COLO668 (cell line): ENCODE data around the gene HECTD4.
"Not testable (repeated sequence)": the region's sequence is repeated elsewhere in the genome, so short reads cannot be mapped to it uniquely, and the experiment has no call there.

Experiments
- DNase-seq: peaks from one replicate; lab custom pipeline; 2025; ENCODE audit not compliant: unreplicated experiment; lab: John Stamatoyannopoulos, UW

Gene HECTD4

DNA sequence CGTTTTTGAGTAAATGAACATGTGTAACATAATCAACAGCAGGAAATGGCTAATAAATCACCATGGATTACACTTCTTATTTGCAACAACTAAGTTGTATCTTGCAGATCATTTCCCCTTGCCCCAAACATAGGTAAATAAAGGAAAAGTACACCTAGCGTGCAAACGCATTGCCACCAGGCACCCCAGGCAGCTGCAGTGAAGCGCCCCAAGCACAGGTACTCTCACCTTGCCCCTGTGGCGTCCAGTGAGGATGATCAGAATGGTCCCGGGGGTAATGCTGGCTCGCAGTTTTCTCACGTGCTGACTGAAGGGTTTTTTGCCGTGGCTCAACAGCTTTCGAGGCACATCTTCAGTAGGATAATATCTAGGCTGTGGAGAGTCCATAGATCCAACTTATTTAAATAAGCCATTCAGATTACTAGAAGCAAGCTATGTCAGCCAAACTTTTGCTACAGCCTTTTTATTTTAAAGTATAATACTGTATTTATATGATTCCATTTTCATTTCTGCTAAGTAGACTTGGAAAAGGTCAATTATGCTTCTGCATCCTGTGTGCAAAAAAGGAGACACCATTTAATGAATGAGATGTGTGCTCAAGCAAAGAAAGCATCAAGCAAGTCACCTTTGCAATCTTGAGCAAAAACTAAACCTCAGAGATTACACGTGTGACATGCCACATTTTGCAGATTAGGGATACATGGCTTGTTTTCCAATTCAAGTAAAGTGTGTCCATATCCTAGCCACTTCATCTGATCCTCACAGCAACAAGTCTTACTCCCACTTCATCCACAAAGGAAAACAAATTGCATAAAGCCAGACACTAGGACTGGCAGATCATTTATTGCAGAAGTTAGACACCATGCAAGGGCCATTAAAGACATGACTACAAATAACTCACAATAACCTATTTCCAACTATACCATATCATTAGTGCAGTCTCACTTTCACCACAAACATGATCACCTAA, 24.6 kb upstream of the HECTD4 start:
- no peak for DNase-seq

DNA sequence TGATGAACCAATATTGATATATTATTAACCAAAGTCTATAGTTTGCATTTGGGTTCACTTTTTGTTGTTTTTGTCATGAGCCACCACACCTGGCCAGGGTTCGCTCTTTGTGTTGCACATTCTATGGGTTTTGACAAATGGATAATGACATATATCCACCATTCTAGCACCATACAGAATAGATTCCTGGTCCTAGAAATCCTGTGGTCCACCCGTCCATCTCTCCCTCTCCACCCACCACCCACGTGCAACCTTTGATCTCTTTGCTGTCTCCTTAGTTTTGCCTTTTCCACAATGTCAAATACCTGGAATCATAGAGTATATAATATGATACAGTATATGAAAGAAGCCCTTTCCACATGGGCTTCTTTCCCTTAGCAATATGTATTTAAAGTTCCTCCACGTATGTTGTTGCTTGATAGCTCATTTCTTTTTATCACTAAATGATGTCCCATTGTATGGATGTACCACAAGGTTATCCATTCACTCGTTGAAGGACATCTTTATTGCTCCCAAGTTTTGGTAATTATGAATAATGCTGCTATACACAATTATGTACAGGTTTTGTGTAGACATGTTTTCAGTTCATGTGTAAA, 19.8 kb upstream of the HECTD4 start:
- no peak for DNase-seq

DNA sequence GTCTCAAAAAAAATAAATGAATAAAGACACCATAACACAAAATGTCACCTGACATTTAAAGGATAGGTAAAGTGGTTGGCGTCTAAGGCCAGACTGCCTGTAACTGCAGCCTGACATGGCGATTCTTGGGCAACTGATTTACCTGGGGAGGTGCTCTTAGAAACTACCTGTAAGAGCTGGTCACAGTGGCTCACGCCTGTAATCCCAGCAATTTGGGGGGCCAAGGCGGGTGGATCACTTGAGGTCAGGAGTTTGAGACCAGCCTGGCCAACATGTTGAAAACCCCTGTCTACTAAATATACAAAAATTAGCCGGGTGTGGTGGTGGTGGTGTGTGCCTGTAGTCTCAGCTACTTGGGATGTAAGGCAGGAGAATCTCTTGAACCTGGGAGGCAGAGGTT, 18.8 kb upstream of the HECTD4 start:
- DNase-seq = no peak

DNA sequence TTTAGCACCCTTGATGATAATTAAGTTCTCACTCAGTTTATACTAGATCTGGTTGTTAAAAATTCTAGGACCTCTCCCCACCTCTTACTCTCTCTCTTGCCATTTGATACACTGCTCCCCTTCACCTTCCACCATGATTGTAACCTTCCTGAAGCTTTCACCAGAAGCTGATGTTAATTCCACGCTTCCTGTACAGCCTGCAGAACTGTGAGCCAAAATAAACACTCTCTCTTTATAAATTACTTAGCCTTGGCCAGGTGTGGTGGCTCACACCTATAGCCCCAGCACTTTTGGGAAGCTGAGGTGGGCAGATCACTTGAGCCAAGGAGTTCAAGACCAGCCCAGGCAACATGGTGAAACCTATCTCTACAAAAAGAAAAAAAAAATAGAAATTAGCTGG, 11.1 kb upstream of the HECTD4 start:
- DNase-seq = no peak

DNA sequence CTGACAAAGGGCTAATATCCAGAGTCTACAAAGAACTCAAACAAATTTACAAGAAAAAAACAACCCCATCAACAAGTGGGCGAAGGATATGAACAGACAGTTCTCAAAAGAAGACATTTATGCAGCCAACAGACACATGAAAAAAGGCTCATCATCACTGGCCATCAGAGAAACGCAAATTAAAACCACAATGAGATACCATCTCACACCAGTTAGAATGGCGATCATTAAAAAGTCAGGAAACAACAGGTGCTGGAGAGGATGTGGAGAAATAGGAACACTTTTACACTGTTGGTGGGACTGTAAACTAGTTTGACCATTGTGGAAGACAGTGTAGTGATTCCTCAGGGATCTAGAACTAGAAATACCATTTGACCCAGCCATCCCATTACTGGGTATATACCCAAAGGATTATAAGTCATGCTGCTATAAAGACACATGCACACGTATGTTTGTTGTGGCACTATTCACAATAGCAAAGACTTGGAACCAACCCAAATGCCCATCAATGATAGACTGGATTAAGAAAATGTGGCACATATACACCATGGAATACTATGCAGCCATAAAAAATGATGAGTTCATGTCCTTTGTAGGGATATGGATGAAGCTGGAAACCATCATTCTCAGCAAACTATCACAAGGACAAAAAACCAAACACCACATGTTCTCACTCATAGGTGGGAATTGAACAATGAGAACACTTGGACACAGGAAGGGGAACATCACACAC, 7.9 kb upstream of the HECTD4 start:
- DNase-seq = not testable (repeated sequence)

DNA sequence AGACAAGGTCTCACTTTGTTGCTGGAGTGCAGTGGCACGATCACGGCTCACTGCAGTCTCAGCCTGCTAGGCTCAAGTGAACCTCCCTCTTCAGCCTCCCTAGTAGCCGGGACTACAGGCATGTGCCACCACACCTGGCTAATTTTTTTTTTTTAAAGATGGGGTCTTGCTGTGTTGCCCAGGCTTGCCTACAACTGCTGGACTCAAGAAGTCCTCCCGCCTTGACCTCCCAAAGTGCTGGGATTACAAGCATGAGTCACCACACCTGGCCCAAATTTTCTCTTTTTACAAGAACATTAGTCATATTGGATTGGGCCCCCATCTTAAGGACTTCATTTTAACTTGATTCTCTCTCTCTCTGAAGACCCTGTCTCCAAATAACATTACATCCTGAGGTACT, 7.0 kb upstream of the HECTD4 start:
- DNase-seq = no peak

DNA sequence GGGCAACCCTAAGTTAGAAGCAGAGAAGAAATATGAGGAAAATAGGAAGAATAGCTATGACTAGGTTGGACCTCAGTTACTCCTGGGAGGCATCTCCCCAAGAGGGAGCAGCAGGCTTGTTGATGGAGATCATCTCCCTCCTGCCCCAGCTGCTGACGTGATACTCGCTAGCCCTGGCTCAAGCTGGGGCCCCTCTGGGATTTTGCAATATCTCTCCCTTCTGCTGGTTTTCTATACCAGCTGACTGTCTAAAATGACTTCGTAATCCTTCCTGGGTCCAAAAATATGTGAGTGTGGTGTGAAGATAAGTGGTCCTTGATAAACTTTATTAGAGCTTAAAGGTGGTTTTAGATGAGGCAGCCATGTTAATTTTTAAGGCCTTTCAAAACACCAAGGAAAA, 4.5 kb upstream of the HECTD4 start:
- DNase-seq = no peak

DNA sequence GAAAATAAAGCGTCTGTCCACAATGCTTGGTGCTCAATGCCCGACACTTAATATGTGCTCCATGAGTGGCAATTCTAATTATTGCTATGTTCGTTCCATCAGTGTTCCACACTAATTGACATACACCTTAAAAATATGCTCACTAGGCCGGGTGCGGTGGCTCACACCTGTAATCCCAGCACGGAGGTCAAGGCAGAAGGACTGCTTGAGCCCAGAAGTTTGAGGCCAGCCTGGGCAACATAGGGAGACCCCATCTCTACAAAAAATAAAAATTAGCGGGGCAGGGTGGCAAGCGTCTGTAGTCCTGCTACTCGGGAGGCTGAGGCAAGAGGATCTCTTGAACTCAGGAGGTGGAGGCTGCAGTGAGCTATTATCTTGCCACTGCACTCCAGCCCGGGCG, 635 bp upstream of the HECTD4 start:
- no peak for DNase-seq

DNA sequence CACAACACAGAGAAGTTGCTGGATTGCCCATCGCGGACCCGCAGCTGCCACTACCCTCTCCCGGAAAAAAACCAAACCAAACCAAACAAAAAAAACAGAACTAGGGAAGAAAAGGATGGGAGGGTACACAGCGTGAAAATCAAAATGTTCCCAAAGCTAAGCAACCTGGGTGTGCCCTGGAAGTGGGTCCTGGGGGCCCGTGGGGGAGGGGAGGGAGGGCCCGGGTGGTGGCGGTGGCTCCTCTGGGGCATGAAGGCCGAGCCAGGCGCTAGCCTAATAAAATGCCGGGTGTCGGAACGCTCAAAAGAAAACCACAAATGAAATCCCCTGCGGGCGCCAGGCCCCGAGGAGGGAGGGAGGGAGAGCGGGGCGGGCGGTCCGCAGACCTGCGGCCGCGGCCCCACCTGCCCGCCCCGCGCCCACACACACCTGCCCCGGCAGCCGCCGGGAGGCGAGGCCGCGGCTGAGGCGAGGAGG, 787 bp downstream of the HECTD4 start:
- DNase-seq = peak; percentile 85

DNA sequence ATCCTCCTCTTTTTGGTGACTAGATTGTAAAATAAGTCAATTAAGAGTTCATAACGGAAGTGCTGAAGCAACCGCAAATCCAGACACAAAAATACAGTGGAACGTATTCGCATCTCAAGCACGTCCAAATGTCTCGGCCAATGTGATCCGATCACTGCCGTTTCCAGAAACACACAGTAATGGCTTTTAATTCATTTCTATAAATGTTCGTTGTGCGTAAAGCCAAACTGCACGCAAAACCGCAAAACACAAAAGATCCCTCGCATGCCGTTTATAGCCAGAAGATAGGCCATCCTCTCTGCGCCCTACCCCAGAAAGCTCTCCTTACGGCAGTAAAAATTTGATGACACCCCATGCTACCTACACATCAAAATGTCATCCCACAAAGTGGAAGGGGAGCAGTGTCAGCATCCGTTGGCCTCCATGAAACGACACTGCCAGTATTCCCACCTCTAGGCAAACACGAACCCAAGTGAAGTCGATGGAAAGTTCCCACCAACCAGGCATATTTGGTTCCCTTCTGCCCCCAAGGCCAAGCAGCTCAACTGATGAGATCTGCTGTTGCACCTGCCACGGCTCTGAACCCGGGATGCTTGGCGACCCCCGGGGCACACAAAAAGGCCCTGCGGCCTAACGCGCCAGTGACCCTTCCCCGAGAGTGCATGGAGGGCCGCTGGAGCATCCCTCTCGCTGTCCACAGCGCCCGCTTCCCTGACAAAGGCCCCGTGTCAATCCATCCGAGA, 1.4 kb downstream of the HECTD4 start:
- peak; percentile 55 for DNase-seq

DNA sequence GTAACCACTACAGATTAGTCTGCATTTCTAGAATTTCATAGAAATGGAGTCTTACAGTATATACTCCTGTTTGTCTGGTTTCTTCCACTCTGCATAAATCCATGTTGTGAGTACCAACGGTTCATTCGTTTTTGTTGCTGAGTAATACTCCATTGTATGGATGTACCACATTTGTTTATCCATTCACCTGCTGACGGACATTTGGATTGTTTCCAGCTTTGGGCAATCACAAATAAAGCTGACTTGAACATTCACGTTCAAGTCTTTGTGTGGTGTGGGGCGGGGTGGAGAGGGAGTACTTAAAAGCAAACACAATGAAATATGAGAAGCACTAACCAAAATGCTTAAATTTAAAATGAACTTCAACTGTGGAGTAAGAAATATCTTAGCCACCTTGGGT, 7.1 kb downstream of the HECTD4 start:
- DNase-seq = peak; percentile 65

DNA sequence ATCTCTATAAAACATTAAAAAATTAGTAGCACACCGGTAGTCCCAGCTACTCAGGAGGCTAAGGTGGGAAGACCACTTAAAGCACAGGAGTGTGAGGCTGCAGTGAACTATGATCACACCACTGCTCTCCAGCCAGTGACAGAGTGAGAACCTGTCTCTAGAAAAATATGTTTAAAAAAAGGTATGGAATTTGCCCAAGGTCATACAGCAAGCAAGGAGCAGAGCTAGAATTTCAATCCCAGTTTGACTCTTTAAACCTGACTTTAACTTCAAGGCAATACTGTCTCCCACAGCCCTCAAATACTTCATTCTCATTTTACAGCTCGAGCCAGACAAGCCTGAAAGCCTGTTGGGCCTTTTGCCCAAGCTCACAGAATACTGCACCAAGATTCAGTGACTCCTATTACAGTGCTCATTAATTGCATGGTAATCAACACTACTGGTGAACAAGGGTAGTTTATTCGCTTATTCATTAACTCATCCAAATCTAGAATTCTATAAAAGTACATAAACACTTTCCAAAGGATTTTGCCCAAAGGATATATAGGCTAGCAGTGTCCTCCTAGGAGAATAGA, 8.0 kb downstream of the HECTD4 start:
- no peak for DNase-seq

DNA sequence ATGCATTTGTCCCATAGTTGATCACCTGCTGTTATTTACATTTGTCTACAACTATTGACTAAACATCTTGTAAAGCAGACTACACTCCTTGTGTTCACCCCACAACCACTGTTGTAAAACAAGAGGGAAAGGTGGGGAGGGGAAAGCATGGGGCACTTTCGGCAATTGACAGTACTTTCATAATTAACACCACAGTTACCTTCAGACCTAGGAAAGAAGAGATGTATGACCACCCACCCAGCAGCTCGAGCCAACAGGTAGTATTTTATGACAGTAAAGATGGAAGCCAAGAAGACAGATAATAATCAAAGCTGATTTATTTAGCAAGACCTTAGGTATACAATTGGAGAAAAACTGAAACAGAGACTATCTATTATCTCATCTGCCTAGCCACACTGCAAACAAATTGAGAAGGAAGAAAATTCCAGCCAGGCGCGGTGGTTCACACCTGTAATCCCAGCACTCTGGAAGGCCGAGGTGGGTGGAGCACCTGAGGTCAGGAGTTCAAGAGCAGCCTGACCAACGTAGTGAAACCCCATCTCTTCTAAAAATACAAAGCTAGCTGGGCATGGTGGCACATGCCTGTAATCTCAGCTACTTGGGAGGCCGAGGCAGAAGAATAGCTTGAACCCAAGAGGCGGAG, 11.2 kb downstream of the HECTD4 start:
- DNase-seq = no peak

DNA sequence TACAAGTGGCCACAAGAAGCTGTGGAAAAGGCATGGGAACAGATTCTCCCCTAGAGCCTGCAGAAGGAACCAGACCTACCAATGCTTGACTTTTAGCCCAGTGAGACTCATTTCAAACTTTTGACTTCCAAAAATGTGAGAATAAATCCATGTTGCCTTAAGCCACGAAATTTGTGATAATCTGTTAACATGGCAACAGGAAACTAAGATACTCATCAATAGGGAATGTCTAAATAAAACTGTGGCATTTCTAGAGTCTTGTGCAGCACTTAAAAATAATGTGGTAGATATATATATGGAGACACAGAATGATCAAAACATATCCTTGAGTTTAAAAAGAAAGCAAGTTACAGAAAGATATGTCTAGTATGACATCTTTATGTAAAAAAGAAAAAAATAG, 12.0 kb downstream of the HECTD4 start:
- no peak for DNase-seq

DNA sequence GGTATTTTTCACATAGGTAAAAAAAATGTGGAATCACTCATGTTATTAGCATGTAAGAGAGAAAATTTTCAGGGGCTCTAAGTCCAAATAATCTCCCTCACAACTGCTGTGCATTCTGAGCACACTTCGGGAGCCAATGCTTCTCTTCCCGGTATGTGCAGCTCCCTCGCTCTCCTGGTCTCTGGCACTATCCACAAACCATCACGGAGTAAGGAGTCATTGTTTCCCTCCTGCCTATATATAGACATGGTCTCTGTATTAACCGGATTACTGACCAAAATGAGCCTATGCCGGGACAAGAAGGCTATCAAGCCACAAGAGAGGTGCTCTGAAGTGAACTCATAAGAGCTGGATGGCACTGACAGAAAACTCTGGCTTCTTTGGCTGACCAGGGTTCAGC, 13.4 kb downstream of the HECTD4 start:
- no peak for DNase-seq

DNA sequence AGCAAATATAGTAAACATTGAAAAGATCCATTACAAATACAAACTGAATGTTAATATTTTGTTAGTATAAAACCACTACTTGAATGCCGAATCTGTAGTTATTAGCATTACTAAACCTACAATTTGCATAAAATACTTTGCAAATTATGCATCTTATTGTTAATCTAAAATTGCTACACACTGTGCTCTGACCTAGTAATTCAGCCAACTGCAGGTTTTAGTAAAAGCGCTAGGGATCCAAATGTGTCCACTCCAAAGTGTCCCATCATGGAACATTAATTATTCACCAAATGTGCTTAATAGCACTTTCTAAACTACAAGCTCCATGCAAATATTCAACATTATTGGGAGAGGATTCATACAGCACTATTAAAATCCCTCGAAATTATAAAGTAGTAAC, 14.3 kb downstream of the HECTD4 start:
- no peak for DNase-seq

DNA sequence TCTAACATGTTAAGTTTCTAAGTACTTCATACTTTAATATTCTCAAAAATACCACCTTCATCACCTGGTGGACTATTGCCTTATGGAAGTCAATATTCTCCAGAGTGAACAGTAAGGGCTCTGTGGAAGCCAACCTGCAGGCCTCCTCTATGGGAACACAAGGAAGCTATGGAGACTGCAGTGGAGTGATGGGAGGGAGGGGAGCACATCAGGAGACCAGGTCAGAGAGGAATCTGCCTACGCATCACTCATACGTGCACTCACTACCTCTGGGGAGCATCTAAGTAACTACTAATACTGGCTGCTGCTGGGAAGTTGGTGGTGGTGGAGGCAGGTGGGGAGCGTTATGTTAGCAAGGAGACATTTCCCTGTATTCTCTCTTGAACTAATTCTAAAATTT, 19.9 kb downstream of the HECTD4 start:
- no peak for DNase-seq

DNA sequence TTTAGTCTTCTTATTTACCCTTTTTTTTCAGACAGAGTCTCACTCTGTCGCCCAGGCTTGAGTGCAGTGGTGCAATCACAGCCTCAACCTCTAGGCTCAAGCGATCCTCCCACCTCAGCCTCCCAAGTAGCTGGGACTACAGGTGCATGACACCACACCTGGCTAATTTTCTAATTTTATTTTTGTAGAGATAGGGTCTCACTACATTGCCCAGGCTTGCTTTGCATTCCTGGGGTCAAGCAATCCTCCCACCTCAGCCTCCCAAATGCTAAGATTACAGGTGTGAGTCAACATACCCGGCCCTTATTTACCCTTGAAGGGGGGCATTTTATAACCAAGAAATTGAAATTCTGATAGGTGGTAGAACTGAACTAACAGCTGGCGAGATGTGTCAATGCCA, 21.0 kb downstream of the HECTD4 start:
- no peak for DNase-seq

DNA sequence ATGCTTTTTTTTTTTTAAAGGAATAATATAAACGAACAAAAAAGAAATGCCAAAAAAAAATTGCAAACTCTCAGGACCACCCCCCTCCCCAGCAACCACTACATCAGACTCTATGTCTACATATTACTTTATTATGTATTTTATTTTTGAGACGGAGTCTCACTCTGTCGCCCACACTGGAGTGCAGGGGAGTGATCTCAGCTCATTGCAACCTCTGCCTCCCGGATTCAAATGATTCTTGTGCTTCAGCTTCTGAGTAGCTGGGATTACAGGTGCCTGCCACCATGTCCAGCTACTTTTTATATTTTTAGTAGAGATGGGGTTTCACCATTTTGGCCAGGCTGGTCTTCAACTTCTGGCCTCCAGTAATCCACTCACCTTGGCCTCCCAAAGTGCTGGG, 22.9 kb downstream of the HECTD4 start:
- DNase-seq = no peak

DNA sequence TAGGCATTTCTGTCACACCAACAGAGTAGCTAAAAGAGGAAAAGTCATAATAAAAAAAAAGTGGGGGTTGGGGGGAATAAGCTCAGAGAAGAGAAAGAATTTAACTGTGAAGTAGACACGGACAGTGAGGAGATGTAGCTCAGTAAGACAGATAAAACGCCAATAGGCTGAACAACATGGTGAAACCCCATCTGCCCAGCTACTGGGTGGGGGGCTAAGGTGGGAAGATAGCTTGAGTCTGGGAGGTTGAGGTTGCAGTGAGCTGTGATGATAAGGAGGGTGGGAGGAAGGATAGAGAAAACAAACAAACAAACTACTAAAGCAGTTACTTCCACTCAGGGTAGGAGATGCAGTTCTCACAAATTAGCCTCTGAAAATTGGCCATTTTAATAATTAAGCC, 25.0 kb downstream of the HECTD4 start:
- DNase-seq = no peak
